Fibroblast of mammary gland (primary cell): ENCODE results near the gene GATA1.

Experiments used
- DNase-seq: peaks from one replicate; pipeline ENCODE4 v3.0.0-alpha.2; 2010; ENCODE audit warnings: low read depth
- H3K4me3 ChIP-seq: 2 replicates; pipeline ENCODE4 v1.5.1; 2011; ENCODE audit warnings: low read depth, mild to moderate bottlenecking, low read length, moderate library complexity; ENCODE audit not compliant: control insufficient read depth
- TF ChIP-seq, protein P1 (sequence below): conservative IDR thresholded peaks from 2 replicates; pipeline ENCODE4 v1.5.1; 2011; ENCODE audit warnings: low read depth, low read length, inconsistent platforms; ENCODE audit not compliant: control insufficient read depth, insufficient read depth

GATA1 gene

DNA sequence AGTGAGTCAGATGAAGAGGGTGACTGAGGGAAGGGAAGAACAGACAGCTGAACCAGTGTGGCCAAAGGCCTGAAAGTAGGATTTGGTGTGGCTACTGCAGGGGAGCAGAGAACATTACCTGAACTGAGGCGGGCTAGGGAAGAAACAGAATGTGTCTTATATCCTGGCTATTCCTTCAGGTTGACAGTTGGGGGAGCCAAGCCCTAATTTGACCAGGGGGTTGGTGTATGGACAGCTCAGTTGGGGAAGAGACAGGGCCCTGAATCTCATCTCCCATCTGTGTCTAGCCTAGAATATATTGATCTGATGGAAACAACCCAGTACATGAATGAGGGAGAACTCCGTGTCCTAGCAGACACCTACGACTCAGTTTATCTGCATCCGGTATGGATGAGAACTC lies 19.7 kb downstream of the GATA1 start:
- TF ChIP-seq, protein P1, sequence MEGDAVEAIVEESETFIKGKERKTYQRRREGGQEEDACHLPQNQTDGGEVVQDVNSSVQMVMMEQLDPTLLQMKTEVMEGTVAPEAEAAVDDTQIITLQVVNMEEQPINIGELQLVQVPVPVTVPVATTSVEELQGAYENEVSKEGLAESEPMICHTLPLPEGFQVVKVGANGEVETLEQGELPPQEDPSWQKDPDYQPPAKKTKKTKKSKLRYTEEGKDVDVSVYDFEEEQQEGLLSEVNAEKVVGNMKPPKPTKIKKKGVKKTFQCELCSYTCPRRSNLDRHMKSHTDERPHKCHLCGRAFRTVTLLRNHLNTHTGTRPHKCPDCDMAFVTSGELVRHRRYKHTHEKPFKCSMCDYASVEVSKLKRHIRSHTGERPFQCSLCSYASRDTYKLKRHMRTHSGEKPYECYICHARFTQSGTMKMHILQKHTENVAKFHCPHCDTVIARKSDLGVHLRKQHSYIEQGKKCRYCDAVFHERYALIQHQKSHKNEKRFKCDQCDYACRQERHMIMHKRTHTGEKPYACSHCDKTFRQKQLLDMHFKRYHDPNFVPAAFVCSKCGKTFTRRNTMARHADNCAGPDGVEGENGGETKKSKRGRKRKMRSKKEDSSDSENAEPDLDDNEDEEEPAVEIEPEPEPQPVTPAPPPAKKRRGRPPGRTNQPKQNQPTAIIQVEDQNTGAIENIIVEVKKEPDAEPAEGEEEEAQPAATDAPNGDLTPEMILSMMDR, result no peak
- H3K4me3 ChIP-seq, result no peak overlapping the region
- DNase-seq, result no peak

DNA sequence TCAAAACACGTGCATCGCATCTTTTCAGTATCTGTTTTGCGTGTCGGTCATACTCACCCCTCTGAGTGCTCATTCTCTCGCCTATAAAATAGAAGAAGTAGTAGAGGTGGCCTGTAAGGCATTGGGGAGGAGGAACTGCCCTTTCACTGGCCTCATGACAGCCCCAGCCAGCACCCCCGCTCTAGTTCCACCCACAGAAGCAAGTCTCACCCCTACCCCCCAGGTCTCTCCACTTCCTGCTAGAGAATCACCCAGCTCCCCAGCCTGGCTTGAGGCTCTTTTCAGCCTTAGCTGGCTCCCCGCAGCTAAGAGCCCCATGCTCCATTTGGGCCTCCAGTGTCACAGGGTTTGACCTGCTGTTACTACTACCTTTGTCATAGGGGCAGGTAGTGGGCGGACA lies 27.3 kb downstream of the GATA1 start:
- DNase-seq, result no peak
- H3K4me3 ChIP-seq, result no peak overlapping the region
- TF ChIP-seq, protein P1, result no peak

DNA sequence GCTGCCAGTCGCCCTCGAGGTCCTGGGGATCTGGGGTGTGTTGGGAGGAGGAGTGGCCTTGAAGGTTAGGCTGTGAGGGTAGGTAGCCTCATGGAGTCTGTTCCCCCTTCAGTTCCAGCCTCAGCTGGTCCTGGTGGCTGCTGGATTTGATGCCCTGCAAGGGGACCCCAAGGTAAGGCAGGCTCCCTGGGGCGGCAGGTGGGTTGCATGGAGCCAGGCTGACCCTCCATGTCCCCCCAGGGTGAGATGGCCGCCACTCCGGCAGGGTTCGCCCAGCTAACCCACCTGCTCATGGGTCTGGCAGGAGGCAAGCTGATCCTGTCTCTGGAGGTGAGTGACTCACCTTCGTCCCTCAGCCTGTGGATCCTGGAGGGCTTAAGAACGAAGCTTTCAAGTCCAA lies 28.3 kb downstream of the GATA1 start:
- no peak for DNase-seq
- no peak overlapping the region for H3K4me3 ChIP-seq
- TF ChIP-seq, protein P1, result no peak

DNA sequence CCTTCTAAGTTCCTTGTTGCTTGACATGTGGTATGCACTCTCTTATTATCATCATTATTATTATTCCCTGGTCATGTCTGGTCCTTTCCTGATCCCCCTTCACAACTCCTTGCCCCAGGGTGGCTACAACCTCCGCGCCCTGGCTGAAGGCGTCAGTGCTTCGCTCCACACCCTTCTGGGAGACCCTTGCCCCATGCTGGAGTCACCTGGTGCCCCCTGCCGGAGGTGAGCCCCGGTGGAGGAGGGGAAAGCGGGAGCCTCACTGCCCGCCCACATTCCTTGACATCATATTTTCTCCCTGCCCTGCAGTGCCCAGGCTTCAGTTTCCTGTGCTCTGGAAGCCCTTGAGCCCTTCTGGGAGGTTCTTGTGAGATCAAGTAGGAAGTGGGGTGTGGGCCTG lies 28.9 kb downstream of the GATA1 start:
- H3K4me3 ChIP-seq, result no peak overlapping the region
- TF ChIP-seq, protein P1, result no peak
- no peak for DNase-seq

DNA sequence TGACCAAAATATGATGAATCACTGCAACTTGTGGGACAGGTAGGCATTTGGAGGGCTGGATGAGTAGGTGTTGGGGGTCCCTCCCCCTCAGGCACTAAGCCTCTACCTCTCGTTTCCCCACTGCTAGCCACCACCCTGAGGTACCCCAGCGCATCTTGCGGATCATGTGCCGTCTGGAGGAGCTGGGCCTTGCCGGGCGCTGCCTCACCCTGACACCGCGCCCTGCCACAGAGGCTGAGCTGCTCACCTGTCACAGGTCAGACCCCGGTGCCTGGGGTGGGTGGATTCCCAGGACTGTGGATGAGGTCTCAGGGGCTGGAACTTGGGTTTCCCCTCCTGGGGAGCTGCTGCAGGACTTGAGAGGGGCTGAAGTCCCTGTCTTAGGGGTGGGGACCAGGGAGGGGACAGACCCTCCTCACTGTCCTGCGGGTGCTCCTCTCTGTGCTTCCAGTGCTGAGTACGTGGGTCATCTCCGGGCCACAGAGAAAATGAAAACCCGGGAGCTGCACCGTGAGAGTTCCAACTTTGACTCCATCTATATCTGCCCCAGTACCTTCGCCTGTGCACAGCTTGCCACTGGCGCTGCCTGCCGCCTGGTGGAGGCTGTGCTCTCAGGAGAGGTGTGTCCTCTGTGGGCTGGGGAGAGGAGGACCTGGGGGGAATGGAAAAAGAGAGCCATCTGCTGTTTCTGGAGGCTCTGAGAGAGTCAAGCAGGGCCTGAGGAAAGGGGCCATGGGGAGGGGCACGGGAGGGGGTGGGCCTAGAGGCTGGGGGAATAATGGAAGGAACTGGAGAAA lies 29.8 kb downstream of the GATA1 start:
- no peak overlapping the region for H3K4me3 ChIP-seq
- no peak for DNase-seq
- TF ChIP-seq, protein P1, result no peak

DNA sequence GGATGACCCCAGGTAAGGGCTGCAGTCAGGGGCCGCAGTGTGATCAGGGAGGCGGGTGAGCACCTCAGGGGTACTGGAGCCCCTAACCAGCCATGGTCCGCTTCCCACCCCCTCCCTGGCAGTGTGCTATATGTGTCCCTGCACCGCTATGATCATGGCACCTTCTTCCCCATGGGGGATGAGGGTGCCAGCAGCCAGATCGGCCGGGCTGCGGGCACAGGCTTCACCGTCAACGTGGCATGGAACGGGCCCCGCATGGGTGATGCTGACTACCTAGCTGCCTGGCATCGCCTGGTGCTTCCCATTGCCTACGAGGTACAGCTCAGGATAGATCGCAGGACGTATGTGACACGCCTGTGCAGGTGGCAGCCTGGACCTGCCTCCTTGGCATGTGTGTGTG lies 31.7 kb downstream of the GATA1 start:
- DNase-seq, result no peak
- TF ChIP-seq, protein P1, result no peak
- H3K4me3 ChIP-seq, result no peak overlapping the region
